Subcutaneous preadipocyte (primary cell): ENCODE measurements around the gene MZT2B. TPM values are rescaled to one million over a fixed set of nuclear protein-coding genes. Genes with fewer than 3 reads are reported as not detected.

Source experiments
- total RNA-seq: library from RNA; depleted of rRNA; stranded (reverse); fragments of >200 nt; gene quantifications from 2 replicates; pipeline ENCODE4 v1.2.3, GENCODE V29; 2012

Gene MZT2B
- total RNA-seq: 120 and 194 TPM in 2 replicates

GRCh38 chr2:130181880-130182682 lies at the start of gene MZT2B:
TSS of gene MZT2B (plus strand) at chr2:130182262. CDS start at chr2:130182283, 21 bp downstream.

GRCh38 chr2:130145006-130145414 lies 37.1 kb upstream of the MZT2B start, which contains the start of gene CCDC74B:
TSS of gene CCDC74B (minus strand) at chr2:130145112. CDS start at chr2:130144996, 116 bp downstream.

GRCh38 chr2:130181325-130181879 lies 660 bp upstream of the MZT2B start, which contains the start of gene SMPD4:
TSS of gene SMPD4 (minus strand) at chr2:130181602. CDS start at chr2:130176592, 5,010 bp downstream.

GRCh38 chr2:130198343-130198742 lies 16.3 kb downstream of the MZT2B start, which contains the start of gene TUBA3E:
TSS of gene TUBA3E (minus strand) at chr2:130198439. CDS start at chr2:130198360, 79 bp downstream.

Other genes with a start within 250 kb of the MZT2B start
- not detected in 2 replicates for gene RAB6C, start 202.6 kb upstream of the MZT2B start, total RNA-seq
- not detected in 2 replicates for gene POTEF, start 53.0 kb upstream of the MZT2B start, total RNA-seq
- 2.2 and 5.1 TPM in 2 replicates for gene CCDC74B, start 37.1 kb upstream of the MZT2B start, total RNA-seq
- gene SMPD4, start 660 bp upstream of the MZT2B start, total RNA-seq: 26.1 and 27.4 TPM in 2 replicates
- gene TUBA3E, start 16.2 kb downstream of the MZT2B start, total RNA-seq: not detected in 2 replicates
- gene IMP4, start 160.6 kb downstream of the MZT2B start, total RNA-seq: 106 and 116 TPM in 2 replicates
- 29.0 and 33.6 TPM in 2 replicates for gene PTPN18, start 173.8 kb downstream of the MZT2B start, total RNA-seq